Tibial nerve (tissue), 3 donors: ENCODE data around the gene SP100.

Source experiments
- POLR2A ChIP-seq, 2 donors: fragments of 450-650 bp; IDR thresholded peaks; one replicate each; pipeline ENCODE4 v1.6.1; 2017; ENCODE audit warnings: antibody characterized with exemption in 2 of 2, mild to moderate bottlenecking in 2 of 2, moderate library complexity in 2 of 2
- TF ChIP-seq, protein P1 (sequence below), 5 experiments: fragments of 200-600 bp in 3 of 5; fragments of 450-650 bp in 2 of 5; sonication (generic) in 3 of 5; IDR thresholded peaks; one replicate each; pipeline ENCODE4 v1.5.1; 2016 to 2019; ENCODE audit warnings: antibody characterized with exemption in 5 of 5, mild to moderate bottlenecking in 3 of 5, moderate library complexity in 2 of 5

DNA sequence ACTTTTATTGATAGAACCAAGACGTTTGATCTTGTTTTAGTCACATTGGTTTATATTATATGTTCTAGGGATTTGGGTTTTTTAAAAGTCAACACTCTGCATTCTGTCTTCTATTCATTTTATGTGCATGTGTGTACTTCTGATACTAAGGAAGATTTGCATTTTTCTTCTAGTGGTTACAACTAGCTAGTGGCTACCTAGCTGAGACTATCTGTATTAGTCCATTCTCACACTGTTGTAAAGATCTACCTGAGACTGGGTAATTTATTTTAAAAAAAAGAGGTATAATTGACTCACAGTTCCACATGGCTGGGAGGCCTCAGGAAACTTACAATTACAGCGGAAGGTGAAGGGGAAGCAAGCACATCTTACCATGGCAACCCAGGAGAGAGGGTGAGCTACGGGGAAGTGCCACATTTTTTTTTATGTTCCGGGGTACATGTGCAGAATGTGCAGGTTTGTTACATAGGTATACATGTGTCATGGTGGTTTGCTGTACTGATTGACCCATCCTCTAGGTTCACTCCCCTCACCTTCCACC, 69.9 kb downstream of the SP100 start:
- no peak for TF ChIP-seq POLR2A (IDR thresholded peaks at IDR 0.05)
- TF ChIP-seq, protein P1, sequence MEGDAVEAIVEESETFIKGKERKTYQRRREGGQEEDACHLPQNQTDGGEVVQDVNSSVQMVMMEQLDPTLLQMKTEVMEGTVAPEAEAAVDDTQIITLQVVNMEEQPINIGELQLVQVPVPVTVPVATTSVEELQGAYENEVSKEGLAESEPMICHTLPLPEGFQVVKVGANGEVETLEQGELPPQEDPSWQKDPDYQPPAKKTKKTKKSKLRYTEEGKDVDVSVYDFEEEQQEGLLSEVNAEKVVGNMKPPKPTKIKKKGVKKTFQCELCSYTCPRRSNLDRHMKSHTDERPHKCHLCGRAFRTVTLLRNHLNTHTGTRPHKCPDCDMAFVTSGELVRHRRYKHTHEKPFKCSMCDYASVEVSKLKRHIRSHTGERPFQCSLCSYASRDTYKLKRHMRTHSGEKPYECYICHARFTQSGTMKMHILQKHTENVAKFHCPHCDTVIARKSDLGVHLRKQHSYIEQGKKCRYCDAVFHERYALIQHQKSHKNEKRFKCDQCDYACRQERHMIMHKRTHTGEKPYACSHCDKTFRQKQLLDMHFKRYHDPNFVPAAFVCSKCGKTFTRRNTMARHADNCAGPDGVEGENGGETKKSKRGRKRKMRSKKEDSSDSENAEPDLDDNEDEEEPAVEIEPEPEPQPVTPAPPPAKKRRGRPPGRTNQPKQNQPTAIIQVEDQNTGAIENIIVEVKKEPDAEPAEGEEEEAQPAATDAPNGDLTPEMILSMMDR (IDR thresholded peaks at IDR 0.05): no peak
